DMS 273 (cell line): Measurements from ENCODE around the gene RNF167.

Experiments
- DNase-seq: peaks from one replicate; lab custom pipeline; 2025; ENCODE audit not compliant: unreplicated experiment; lab: John Stamatoyannopoulos, UW

The RNF167 gene

DNA sequence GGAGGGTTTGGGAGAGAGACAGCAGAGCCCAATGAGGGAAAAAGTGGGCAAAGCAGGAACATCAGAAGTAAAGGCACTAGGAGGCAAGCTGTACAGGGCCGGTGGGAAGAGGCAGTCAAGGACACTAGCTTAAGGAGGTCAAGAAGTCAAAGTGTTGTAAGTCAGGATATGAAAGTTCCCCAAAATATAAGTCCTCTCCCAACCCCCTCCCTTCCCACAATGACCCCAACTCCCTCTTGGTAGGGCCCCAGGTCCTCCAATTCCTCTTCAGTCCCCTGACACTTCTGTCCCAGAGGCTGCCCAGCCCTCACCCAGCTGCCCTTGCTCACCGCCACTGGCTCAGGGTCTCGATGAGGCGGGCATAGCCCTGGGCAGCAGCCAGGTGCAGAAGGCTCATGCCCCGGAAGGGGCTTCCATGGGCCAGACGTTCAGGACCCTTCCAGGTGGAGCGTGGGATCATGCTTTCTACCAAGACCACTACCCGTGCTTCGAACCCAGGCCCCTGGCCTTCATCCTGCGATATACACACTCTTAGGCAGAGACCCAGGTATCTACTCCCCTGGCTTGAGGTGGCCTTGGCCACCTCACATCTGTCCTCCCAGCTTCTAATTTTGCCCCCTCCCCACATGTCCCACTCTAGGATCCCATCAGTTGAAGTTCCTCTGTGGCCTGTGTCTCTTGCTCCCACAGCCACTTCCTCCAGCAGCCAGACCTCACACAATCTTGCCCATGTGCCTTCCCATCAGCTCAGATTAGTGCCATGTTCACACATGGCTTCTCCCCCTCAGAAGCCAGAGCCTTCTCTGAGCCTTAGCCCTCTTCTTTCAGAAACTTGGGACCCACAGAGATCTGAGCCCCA lies 33.4 kb downstream of the RNF167 start:
- DNase-seq: no peak

GRCh38 chr17:4974115-4974670 lies 34.1 kb downstream of the RNF167 start:
- no peak for DNase-seq

DNA sequence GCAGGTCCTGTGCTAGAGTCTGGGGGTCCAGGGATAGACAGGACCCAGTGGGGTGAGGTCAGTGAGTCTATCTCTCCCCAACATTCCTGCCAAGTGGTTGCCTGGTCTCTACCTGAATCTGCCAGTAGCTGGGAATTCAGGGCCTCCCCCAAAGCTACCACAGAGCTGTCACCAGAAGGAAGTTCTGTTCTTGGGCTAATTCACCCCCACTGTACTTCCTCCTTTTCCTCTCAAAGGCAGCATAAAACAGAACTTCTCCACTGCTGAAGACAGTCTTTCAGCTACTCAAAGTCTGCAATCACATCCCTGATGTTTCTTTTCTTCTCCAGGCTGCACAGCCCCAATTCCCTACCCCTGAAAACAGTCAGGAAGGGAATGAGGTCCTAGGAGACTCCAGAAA lies 38.7 kb downstream of the RNF167 start:
- no peak for DNase-seq

DNA sequence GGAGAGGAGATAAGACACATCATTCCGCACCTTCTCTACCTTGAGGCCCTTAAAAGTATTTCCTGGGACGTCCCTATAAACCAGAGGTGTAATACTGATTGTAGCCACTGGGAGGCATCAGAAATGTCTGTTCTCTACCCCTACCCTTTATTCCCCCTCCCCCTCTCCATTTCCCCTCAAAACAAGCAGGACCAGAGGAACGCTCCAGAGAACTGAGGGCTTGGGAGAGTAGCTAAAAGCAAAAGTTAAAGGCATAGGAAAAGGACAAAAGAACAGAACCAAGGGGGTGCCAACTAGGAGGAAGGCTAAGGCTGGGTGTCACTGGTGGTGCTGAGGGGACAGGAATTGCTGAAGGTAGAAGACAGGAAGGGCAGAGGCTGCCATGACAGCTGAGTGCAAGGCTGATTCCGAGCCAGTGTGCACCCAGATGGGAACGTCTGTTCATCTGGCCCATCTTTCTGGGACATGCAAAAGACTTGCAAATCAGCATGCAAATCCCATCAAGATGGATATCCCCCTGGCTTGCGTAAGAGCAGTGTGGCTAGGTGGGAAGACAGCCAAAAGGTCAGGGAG lies 40.7 kb downstream of the RNF167 start:
- DNase-seq: peak; percentile 72

GRCh38 chr17:4982305-4982704 lies 42.2 kb downstream of the RNF167 start:
- DNase-seq: no peak

- DNase-seq: no peak
These were observed 46.3 kb downstream of the RNF167 start for GRCh38 chr17:4986403-4986802.

- DNase-seq: peak; percentile 84
These were observed 47.1 kb downstream of the RNF167 start, which contains the start of gene CAMTA2 for GRCh38 chr17:4986951-4987766. CAMTA2 (minus strand) TSS chr17:4987675; CDS start chr17:4986222, 1,453 bp downstream.

DNA sequence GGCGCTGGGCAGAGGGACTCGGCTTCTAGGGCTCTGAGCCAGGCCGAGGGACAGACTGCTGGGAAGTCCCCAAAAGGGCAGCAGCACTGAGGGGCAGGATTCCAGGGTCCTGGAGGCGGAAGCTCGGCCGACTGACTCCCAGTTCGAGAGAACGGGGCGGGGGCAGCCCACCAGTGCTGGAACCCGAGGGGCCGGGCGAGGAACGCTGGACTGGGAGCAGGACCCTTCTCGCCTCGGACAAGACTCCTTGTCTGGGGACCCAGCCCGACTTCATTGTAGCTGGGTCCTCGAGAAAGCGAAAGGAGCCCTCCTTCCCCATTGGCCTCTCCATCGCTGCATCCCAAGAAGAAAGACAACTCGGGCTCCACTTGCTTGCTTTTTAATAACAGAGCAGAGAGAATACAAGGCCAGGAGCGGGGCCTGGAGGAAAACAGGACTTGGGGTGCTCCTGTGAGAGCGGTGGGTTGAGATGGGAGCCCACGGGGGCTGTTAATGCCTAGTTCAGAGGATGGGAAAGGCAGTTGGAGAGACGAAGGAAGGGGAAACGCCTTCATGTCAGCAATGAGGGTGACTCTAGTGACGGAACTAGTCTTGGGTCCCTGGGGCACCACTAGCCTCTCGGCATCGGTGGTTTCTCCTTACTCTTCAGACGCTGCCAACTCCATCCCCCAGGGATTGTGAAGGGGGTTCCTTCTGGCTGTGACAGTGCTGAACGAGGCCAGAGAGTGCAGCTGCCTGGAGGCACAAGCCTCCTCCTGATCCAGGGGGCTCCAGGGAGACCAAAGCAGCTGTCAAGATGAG lies 47.9 kb downstream of the RNF167 start:
- DNase-seq: no peak

- no peak for DNase-seq
These were observed 54.1 kb downstream of the RNF167 start for GRCh38 chr17:4994081-4994595.
